HEK293 (cell line): ENCODE results near the gene CALM3.

Experiments used
- CTCF ChIA-PET: fragments of 350-600 bp; formaldehyde crosslinking; extraction: SDS; loops from one replicate; lab custom pipeline; 2021; ENCODE audit warnings: antibody characterized with exemption; lab: Yijun Ruan, JAX
- POLR2A ChIA-PET: fragments of 300-600 bp; formaldehyde crosslinking; extraction: SDS; loops from one replicate; lab custom pipeline; 2020; ENCODE audit warnings: antibody characterized with exemption, inconsistent platforms; lab: Yijun Ruan, JAX
- H3K27ac ChIP-seq: fragments of 200-500 bp; sonication (Bioruptor generic); 2 replicates; pipeline ENCODE4 v1.5.1; 2014; ENCODE audit warnings: low read depth, low read length, control low read depth, inconsistent platforms; ENCODE audit errors: extremely low read depth
- H3K36me3 ChIP-seq, 2 experiments: fragments of 200-500 bp in 1 of 2; sonication (Bioruptor generic) in 1 of 2; 1 replicate in 1 of 2; 2 replicates in 1 of 2; pipeline ENCODE4 v1.5.1; 2014 to 2017; ENCODE audit warnings: inconsistent platforms in 2 of 2, low read length in 2 of 2; ENCODE audit not compliant: control insufficient read depth in 2 of 2, insufficient read depth in 1 of 2
- H3K4me1 ChIP-seq: fragments of 200-500 bp; sonication (Bioruptor generic); 2 replicates; pipeline ENCODE4 v1.5.1; 2014; ENCODE audit warnings: mild to moderate bottlenecking, low read length, inconsistent platforms; ENCODE audit not compliant: control insufficient read depth, insufficient read depth
- H3K4me3 ChIP-seq: 2 replicates; pipeline ENCODE4 v1.5.1; 2011; ENCODE audit warnings: low read depth, mild to moderate bottlenecking, control low read depth, low read length, moderate library complexity
- H3K9me3 ChIP-seq: fragments of 200-500 bp; sonication (Bioruptor generic); 2 replicates; pipeline ENCODE4 v1.5.1; 2014; ENCODE audit warnings: low read depth, low read length, inconsistent platforms; ENCODE audit not compliant: control insufficient read depth, insufficient read depth
- CTCF ChIP-seq: fragments of 450-650 bp; formaldehyde crosslinking; IDR thresholded peaks from 2 replicates; pipeline ENCODE4 v1.5.1; 2016; ENCODE audit warnings: missing biosample characterization, missing genetic modification characterization
- HOXA7 ChIP-seq: sonication (generic); formaldehyde crosslinking; IDR thresholded peaks from 2 replicates; pipeline ENCODE4 v1.8.1; 2022; ENCODE audit warnings: missing genetic modification reagents, borderline replicate concordance
- PBX3 ChIP-seq: sonication (generic); formaldehyde crosslinking; IDR thresholded peaks from 2 replicates; pipeline ENCODE4 v1.8.1; 2022; ENCODE audit warnings: mild to moderate bottlenecking, moderate library complexity, missing genetic modification reagents
- PRDM6 ChIP-seq: fragments of 450-650 bp; formaldehyde crosslinking; IDR thresholded peaks from 2 replicates; pipeline ENCODE4 v1.5.1; 2017; ENCODE audit warnings: missing biosample characterization, missing genetic modification characterization
- SCRT1 ChIP-seq: fragments of 450-650 bp; formaldehyde crosslinking; IDR thresholded peaks from 2 replicates; pipeline ENCODE4 v1.5.1; 2016; ENCODE audit warnings: missing biosample characterization, missing genetic modification characterization, borderline replicate concordance
- SP7 ChIP-seq: fragments of 450-650 bp; formaldehyde crosslinking; IDR thresholded peaks from 2 replicates; pipeline ENCODE4 v1.5.1; 2016; ENCODE audit warnings: missing biosample characterization, missing genetic modification characterization
- TSHZ1 ChIP-seq: fragments of 450-650 bp; formaldehyde crosslinking; IDR thresholded peaks from 2 replicates; pipeline ENCODE4 v1.5.1; 2016; ENCODE audit warnings: missing biosample characterization, missing genetic modification characterization, borderline replicate concordance
- ZBTB48 ChIP-seq: fragments of 450-650 bp; formaldehyde crosslinking; IDR thresholded peaks from 2 replicates; pipeline ENCODE4 v1.5.1; 2016; ENCODE audit warnings: missing biosample characterization, missing genetic modification characterization
- ZNF138 ChIP-seq: fragments of 450-650 bp; formaldehyde crosslinking; IDR thresholded peaks from 2 replicates; pipeline ENCODE4 v1.5.1; 2016; ENCODE audit warnings: missing biosample characterization, missing genetic modification characterization, borderline replicate concordance
- ZNF146 ChIP-seq: fragments of 450-650 bp; formaldehyde crosslinking; IDR thresholded peaks from 2 replicates; pipeline ENCODE4 v1.5.1; 2016; ENCODE audit warnings: missing biosample characterization, missing genetic modification characterization
- ZNF174 ChIP-seq: fragments of 450-650 bp; formaldehyde crosslinking; IDR thresholded peaks from 2 replicates; pipeline ENCODE4 v1.5.0; 2017; ENCODE audit warnings: missing biosample characterization, mild to moderate bottlenecking, missing genetic modification characterization
- ZNF184 ChIP-seq: fragments of 450-650 bp; IDR thresholded peaks from 2 replicates; pipeline ENCODE4 v1.5.1; 2018; ENCODE audit warnings: missing biosample characterization, mild to moderate bottlenecking, missing genetic modification characterization
- ZNF280C ChIP-seq: fragments of 450-650 bp; formaldehyde crosslinking; IDR thresholded peaks from 2 replicates; pipeline ENCODE4 v1.5.1; 2016; ENCODE audit warnings: missing biosample characterization, missing genetic modification characterization
- ZNF341 ChIP-seq: fragments of 450-650 bp; formaldehyde crosslinking; IDR thresholded peaks from 2 replicates; pipeline ENCODE4; 2016; ENCODE audit warnings: low read depth, missing biosample characterization, missing genetic modification characterization
- ZNF366 ChIP-seq: fragments of 450-650 bp; formaldehyde crosslinking; conservative IDR thresholded peaks from 2 replicates; pipeline ENCODE4 v1.5.1; 2016; ENCODE audit warnings: missing biosample characterization, missing genetic modification characterization
- ZNF473 ChIP-seq: fragments of 450-650 bp; formaldehyde crosslinking; IDR thresholded peaks from 2 replicates; pipeline ENCODE4 v1.5.1; 2017; ENCODE audit warnings: missing biosample characterization, missing genetic modification characterization
- ZNF514 ChIP-seq: fragments of 450-650 bp; formaldehyde crosslinking; IDR thresholded peaks from 2 replicates; pipeline ENCODE4 v1.5.1; 2016; ENCODE audit warnings: missing biosample characterization, missing genetic modification characterization
- ZNF544 ChIP-seq: fragments of 450-650 bp; formaldehyde crosslinking; IDR thresholded peaks from 2 replicates; pipeline ENCODE4 v1.5.0; 2017; ENCODE audit warnings: missing biosample characterization, missing genetic modification characterization
- ZNF596 ChIP-seq: fragments of 450-650 bp; IDR thresholded peaks from 2 replicates; pipeline ENCODE4 v1.5.0; 2018; ENCODE audit warnings: missing biosample characterization, mild to moderate bottlenecking, missing genetic modification characterization, moderate library complexity
- ZNF654 ChIP-seq: fragments of 450-650 bp; formaldehyde crosslinking; IDR thresholded peaks from 2 replicates; pipeline ENCODE4 v1.5.1; 2016; ENCODE audit warnings: low read depth, missing biosample characterization, missing genetic modification characterization

Gene CALM3

GRCh38 chr19:46603752-46604231 is 2.7 kb downstream of the CALM3 start (continued):
- TF ChIP-seq PRDM6: no peak
- TF ChIP-seq ZNF146 (tag by site-specific recombination): no peak
- no peak for TF ChIP-seq ZNF596 (tag by site-specific recombination)
- no peak for TF ChIP-seq ZNF341 (tag by site-specific recombination)
- TF ChIP-seq ZNF174 (tag by site-specific recombination): no peak
- no peak for TF ChIP-seq ZNF473 (tag by site-specific recombination)
- no peak for TF ChIP-seq TSHZ1 (tag by site-specific recombination)

- H3K27ac ChIP-seq: no peak overlapping the region
- TF ChIP-seq CTCF (tag by site-specific recombination): peak; percentile 24; the same call in 1 of the 2 replicates
- no peak for TF ChIP-seq PBX3 (CRISPR knock-in tag)
- no peak overlapping the region for H3K4me3 ChIP-seq
- ChIA-PET POLR2A (interaction anchor here (0.7 to 1.5 kb wide), 2 partner anchors 15 to 56 kb away, joined by 3 read pairs; partner anchors contain the start of gene DACT3), CTCF (interaction anchor here (1.3 to 4.7 kb wide), 3 partner anchors 9 to 61 kb away, joined by 3 to 34 read pairs (median 21); partner anchors contain the start of gene DACT3)
- peaks cover 8% of the 10 kb centered on the region for H3K4me1 ChIP-seq
- H3K36me3 ChIP-seq: peaks cover 29 to 66% of the 10 kb centered on the region in 2 experiments
- no peaks in the 10 kb centered on the region for H3K9me3 ChIP-seq
Measured at GRCh38 chr19:46604781-46605355, 3.7 kb downstream of the CALM3 start.

- Histone ChIP-seq H3K4me1 (peaks cover 8% of the 10 kb centered on the region), H3K27ac (0 out of 2 replicates have a peak overlapping the region, but pooled peaks have one; percentile 17), H3K9me3 (no peaks in the 10 kb centered on the region), H3K4me3 (no peak overlapping the region), H3K36me3 (peaks cover 33 to 69% of the 10 kb centered on the region in 2 experiments)
- ChIA-PET CTCF (interaction anchor here (0.6 to 4.7 kb wide), 4 partner anchors 9 to 519 kb away, joined by 3 to 34 read pairs (median 12); partner anchors contain the start of gene DACT3), POLR2A (interaction anchor here (1.1 to 1.5 kb wide), 2 partner anchors 12 to 15 kb away, joined by 3 read pairs; no protein-coding TSS in a partner anchor)
- no peak for TF ChIP-seq ZNF544
- no peak for TF ChIP-seq SP7 (tag by site-specific recombination)
- TF ChIP-seq ZNF184: no peak
- TF ChIP-seq ZNF280C (tag by site-specific recombination): no peak
- TF ChIP-seq ZNF514 (tag by site-specific recombination): no peak
- TF ChIP-seq ZBTB48 (tag by site-specific recombination): no peak
- TF ChIP-seq HOXA7 (CRISPR knock-in tag): no peak
- TF ChIP-seq ZNF654 (tag by site-specific recombination): no peak
- no peak for TF ChIP-seq SCRT1 (tag by site-specific recombination)
- no peak for TF ChIP-seq ZNF366
- no peak for TF ChIP-seq ZNF138 (tag by site-specific recombination)
Measured at GRCh38 chr19:46605356-46605821, 4.3 kb downstream of the CALM3 start.
